Measurements from ENCODE around the gene BRSK1.
"Not testable (repeated sequence)": the region's sequence is repeated elsewhere in the genome, so short reads cannot be mapped to it uniquely, and the experiment has no call there.

BRSK1 gene

DNA sequence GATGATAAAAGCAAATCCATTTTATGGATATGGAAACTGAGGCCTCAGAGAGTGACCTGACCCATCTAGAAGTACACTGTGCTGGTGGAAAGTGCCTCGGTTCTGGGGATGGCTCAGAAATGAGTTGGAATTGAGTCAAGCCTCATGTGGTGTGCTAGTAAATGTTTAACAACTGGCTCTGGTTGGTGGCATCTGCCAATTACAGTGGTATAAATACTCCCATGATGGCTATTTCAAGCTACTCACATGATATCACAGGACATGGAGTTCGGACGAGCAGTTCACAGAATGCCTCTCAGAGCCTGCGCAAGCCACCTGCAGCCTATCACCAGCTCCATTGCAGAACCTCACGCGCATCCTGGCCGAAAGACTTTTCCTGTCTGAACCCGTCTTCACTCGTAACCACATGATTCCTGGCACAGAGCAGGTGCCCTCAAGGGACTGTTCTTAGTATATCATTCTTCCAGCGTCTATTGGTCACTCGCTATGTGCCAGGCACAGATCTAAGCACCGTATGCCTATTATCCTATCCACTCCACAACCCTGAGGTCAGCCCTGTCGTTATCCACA lies 32.2 kb downstream of the BRSK1 start:
- Mint-ChIP-seq H3K9me3 (no peaks in the 10 kb centered on the region), H3K4me3 (no peak overlapping the region), H3K27me3 (no peaks in the 10 kb centered on the region), H3K27ac (no peak overlapping the region), H3K36me3 (ENCODE audit: low read depth) (no peaks in the 10 kb centered on the region), H3K4me1 (ENCODE audit: low read depth) (no peaks in the 10 kb centered on the region)

DNA sequence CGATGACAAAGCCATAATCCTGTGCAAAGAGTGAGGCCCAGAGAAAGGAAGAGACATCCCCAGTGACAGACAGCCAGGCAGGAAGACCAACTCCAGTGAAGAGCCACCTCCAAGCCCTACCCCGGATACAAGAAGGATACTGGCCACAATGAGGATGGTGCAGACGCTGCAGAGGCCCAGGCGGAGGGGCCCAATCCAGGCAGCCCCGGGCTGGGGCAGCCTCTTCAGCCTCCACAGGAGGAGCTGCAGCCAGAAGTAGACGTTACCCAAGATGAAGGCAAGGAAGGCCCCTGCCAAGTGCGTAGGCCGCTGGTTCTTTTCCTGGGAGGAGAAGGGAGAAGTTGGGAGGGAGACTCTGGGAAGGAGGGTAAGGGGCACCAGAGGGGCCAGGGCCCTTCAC lies 32.8 kb downstream of the BRSK1 start:
- no peaks in the 10 kb centered on the region for H3K9me3 Mint-ChIP-seq
- H3K4me1 Mint-ChIP-seq (ENCODE audit: low read depth) = no peaks in the 10 kb centered on the region
- no peaks in the 10 kb centered on the region for H3K36me3 Mint-ChIP-seq (ENCODE audit: low read depth)

DNA sequence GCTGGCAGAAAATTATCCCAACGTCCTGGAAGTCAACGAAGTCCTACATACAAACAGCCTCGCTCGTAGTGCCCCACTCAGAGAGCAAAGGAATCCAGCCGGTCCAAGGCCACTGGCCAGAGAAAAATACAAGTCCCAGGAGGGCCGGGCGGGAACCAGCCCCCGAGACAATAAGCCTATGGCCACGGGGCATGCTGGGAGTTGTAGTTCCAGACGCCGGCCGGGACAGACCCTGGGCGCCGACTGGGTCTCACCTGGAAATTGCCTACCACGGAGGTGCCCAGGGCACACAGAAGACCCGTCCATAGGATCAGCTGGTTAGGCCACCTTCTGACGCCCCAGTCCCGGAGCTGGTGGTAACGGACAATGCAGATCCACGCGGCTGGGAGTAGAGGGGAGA lies 36.0 kb downstream of the BRSK1 start:
- Mint-ChIP-seq H3K36me3 (ENCODE audit: low read depth) (no peaks in the 10 kb centered on the region), H3K4me1 (ENCODE audit: low read depth) (no peaks in the 10 kb centered on the region), H3K4me3 (no peak overlapping the region), H3K9me3 (no peaks in the 10 kb centered on the region), H3K27me3 (peaks cover 4% of the 10 kb centered on the region), H3K27ac (no peak overlapping the region)

More for the DNA sequence above, 32.8 kb downstream of the BRSK1 start:
- no peaks in the 10 kb centered on the region for H3K27me3 Mint-ChIP-seq
- no peak overlapping the region for H3K4me3 Mint-ChIP-seq
- no peak overlapping the region for H3K27ac Mint-ChIP-seq

DNA sequence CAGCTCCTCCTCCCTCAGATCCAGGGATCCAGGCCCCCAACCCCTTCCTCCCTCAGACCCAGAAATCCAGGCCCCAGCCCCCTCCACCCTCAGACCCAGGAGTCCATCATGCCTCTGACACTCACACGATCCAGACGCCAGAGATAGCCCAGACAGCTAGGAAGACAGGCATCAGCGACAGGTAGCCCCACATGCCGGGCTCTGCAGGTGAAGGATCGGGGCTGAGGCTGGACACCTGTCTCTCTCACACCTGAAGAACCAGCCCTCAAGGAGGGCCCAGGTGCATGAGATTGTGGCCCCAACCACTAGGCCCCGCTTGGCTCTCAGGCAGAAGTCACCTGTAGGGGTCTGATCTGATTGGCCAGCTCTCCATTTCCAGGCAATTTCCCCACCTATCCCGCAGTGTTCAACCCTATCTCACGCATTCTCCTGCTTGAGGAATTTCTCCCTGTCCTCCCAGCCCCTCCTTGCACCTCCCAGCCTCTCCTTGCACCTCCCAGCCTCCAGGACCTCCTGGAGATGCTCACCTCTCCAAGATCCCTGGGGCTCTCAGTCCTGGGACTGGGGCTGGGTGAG lies 37.1 kb downstream of the BRSK1 start:
- Mint-ChIP-seq H3K27me3 (peaks cover 4% of the 10 kb centered on the region), H3K27ac (no peak overlapping the region), H3K9me3 (no peaks in the 10 kb centered on the region), H3K4me1 (ENCODE audit: low read depth) (no peaks in the 10 kb centered on the region), H3K36me3 (ENCODE audit: low read depth) (no peaks in the 10 kb centered on the region), H3K4me3 (no peak overlapping the region)

DNA sequence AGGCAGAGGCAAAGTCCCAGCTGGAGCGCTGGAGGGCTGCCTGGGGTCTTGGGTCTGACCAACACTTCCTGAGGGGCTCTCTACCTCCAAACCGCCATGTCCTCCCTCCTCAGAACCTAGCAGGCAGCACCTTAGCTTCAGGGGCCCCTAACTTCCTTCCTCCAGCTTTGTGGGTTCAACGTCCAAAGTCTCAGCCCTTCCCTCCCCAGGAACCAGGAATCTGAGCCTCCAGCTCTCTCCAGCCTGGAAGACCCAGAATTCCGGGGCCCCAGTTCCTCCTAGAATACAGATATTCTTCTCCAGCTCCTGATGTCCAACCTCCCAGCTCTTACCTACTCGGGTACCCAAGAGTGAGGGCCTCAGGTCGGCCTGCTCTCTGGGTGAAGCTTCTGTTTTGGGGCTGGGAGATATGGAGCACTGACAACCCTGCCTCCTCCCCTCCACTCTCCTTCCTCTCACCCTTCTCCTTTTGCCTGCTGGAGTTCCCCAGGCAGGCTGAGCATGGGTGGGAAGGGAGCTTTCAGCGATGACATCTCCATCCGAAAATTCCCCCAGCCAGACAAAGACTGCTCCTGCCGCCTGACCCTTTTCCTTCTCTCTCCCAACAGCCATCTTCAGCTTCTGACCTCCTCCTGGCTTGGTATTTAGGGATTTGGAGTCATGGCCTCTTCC lies 37.8 kb downstream of the BRSK1 start:
- H3K4me1 Mint-ChIP-seq (ENCODE audit: low read depth) = no peaks in the 10 kb centered on the region
- H3K27me3 Mint-ChIP-seq = peaks cover 4% of the 10 kb centered on the region
- no peaks in the 10 kb centered on the region for H3K9me3 Mint-ChIP-seq
- no peaks in the 10 kb centered on the region for H3K36me3 Mint-ChIP-seq (ENCODE audit: low read depth)
- H3K27ac Mint-ChIP-seq = no peak overlapping the region
- no peak overlapping the region for H3K4me3 Mint-ChIP-seq

DNA sequence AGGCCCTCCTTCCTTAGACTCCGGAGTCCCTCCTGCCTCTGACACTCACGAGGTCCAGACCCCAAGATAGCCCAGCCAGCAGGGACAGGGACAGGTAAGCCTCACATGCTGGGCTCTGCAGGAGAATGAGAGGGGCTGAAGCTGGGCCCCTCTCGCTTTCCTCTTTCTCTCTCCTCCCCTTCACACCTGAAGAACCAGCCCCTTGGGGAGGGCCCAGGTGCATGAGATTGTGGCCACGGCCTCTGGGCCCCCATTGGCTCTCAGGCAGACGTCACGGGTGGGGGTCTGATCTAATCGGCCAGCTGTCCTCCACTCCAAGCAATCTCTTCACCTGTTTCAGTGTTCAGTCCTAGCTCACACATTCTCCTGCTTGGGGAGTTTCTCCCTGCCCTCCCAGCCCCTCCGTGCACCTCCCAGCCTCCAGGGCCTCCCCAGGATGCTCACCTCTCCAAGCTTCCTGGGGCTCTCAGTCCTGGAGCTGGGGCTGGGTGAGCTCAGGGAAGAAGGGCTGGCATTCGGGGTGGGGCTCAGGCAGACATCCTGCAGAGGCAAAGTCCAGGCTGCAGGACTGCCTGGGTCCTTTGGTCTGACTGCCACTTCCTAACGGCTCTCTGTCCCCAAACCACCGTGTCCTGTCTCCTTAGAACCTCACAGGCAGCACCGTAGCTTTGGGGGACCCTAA lies 38.5 kb downstream of the BRSK1 start:
- peaks cover 4% of the 10 kb centered on the region for H3K27me3 Mint-ChIP-seq
- no peak overlapping the region for H3K27ac Mint-ChIP-seq
- no peaks in the 10 kb centered on the region for H3K4me1 Mint-ChIP-seq (ENCODE audit: low read depth)
- no peaks in the 10 kb centered on the region for H3K36me3 Mint-ChIP-seq (ENCODE audit: low read depth)
- H3K9me3 Mint-ChIP-seq = no peaks in the 10 kb centered on the region
- H3K4me3 Mint-ChIP-seq = no peak overlapping the region

DNA sequence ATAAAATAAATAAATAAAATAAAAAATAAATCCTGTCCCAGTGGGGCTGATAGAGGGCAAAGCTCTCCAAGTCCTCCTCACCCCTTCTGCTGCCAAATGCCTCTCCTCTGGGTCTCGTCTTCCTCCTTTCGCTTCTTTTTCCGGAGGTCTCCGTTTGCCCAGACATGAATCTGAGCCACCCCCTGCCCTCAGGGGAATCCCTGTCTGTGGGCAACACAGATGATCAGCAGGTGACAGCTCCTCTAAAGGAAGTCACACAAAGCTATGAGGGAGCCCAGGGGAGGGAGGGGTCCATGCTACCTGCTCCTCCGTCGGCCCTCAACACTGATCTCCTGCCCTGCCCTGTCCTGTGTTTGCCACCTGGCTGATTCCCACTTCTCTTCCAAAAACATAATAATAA lies 40.9 kb downstream of the BRSK1 start:
- Mint-ChIP-seq H3K27me3 (peaks cover 4% of the 10 kb centered on the region), H3K9me3 (no peaks in the 10 kb centered on the region), H3K36me3 (ENCODE audit: low read depth) (no peaks in the 10 kb centered on the region), H3K4me3 (no peak overlapping the region), H3K4me1 (ENCODE audit: low read depth) (no peaks in the 10 kb centered on the region), H3K27ac (no peak overlapping the region)

DNA sequence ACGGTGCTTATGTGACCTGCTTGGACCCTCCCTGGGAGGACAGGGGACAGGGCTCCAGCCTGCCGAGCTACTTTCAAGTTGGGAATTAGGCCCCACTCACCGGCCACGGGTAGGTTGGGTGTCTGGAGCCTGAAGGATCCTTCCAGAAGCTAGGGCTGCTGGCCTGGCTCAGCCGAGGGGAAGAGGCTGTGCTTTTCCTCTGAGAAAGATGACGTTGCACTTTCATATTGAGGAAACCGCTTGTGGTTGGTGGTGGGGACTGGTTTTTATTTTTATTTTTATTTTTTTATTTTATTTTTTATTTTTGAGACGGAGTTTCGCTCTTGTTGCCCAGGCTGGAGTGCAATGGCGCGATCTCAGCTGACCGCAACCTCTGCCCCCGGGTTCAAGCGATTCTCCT lies 41.4 kb downstream of the BRSK1 start, which contains the start of gene TMEM150B:
Gene TMEM150B, minus strand, starts transcription at position 170 of the 400 bp plus-strand sequence. CDS start 4,305 bp downstream, outside the sequence.
- Mint-ChIP-seq H3K4me1 (ENCODE audit: low read depth) (no peaks in the 10 kb centered on the region), H3K9me3 (no peaks in the 10 kb centered on the region), H3K36me3 (ENCODE audit: low read depth) (no peaks in the 10 kb centered on the region), H3K27me3 (peaks cover 4% of the 10 kb centered on the region), H3K4me3 (no peak within 1 kb of the TSS), H3K27ac (no peak within 1 kb of the TSS)

DNA sequence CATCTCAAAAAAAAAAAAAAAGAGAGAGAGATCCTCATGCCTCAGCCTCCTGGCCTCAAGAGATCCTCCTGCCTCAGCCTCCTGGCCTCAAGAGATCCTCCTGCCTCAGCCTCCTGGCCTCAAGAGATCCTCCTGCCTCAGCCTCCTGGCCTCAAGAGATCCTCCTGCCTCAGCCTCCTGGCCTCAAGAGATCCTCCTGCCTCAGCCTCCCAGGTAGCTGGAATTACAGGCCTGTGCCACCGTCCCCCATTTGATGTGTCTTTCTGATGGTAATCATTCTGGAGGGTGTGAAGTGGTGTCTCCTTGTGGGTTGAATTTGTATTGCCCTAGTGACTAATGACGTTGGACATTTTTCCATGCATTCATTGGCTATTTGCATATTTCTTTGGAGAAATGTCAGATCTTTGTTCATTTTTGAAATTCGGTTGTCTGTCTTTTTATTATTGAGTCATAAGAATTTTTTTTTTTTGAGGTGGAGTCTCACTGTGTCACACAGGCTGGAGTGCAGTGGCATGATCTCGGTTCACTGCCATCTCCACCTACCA lies 45.0 kb downstream of the BRSK1 start:
- H3K27me3 Mint-ChIP-seq; H3K9me3 Mint-ChIP-seq; H3K36me3 Mint-ChIP-seq (ENCODE audit: low read depth); H3K27ac Mint-ChIP-seq; H3K4me3 Mint-ChIP-seq; H3K4me1 Mint-ChIP-seq (ENCODE audit: low read depth): not testable (repeated sequence)

DNA sequence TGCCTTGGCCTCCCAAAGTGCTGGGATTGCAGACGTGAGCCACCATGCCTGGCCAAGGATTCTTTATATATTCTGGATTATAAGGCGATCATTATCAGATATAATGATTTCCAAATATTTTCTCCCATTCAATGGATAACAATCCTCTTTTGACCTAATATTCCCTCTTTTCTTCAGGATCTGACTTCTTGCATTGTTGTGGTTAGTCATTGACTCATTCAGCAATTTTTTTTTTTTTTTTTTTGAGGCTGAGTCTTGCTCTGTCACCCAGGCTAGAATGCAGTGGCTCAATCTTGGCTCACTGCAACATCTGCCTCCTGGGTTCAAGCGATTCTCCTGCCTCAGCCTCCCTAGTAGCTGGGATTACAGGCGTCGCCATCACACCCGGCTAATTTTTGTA lies 46.0 kb downstream of the BRSK1 start:
- H3K9me3 Mint-ChIP-seq; H3K27me3 Mint-ChIP-seq; H3K36me3 Mint-ChIP-seq (ENCODE audit: low read depth); H3K4me1 Mint-ChIP-seq (ENCODE audit: low read depth); H3K27ac Mint-ChIP-seq; H3K4me3 Mint-ChIP-seq: not testable (repeated sequence)

DNA sequence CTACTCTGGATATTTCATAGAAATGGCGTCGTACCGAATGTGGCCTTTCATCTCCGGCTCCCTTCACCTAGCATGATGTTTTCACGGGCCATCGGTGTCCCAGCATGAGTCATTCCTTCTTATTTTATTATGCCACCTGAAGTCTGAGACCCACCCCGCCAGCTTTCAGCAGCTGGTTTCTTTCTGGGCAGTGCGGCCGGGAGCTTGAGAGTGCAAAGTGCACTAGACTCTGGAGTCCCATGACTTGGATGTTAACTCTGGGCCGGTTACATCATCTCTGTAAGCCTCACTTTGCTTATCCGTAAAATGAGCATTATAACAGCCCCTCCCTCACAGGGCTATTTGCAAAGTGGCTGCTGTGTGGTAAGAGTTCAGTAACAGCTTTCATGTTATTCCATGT lies 50.1 kb downstream of the BRSK1 start:
- no peaks in the 10 kb centered on the region for H3K9me3 Mint-ChIP-seq
- H3K4me1 Mint-ChIP-seq (ENCODE audit: low read depth) = peaks cover 8% of the 10 kb centered on the region
- no peak overlapping the region for H3K4me3 Mint-ChIP-seq
- no peak overlapping the region for H3K27ac Mint-ChIP-seq
- H3K36me3 Mint-ChIP-seq (ENCODE audit: low read depth) = no peaks in the 10 kb centered on the region
- peaks cover 6% of the 10 kb centered on the region for H3K27me3 Mint-ChIP-seq

DNA sequence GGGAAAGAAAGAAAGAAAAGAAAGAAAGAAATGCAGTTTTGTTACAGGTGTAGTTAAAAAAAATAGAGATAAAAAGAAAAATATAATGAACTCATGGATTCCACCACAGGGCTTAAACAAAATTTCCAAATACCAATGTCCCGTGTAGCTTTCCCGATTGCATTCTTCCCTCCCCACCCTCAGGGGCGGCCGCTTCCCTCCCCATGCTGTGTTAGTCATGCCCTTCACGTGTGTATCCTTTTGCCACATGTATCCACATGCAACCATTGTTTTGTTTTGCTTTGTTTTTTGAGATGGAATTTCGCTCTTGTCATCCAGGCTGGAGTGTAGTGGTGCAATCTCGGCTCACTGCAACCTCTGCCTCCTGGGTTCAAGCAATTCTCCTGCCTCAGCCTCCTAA lies 52.3 kb downstream of the BRSK1 start:
- peaks cover 15% of the 10 kb centered on the region for H3K4me1 Mint-ChIP-seq (ENCODE audit: low read depth)
- H3K36me3 Mint-ChIP-seq (ENCODE audit: low read depth) = no peaks in the 10 kb centered on the region
- no peak overlapping the region for H3K4me3 Mint-ChIP-seq
- no peak overlapping the region for H3K27ac Mint-ChIP-seq
- H3K9me3 Mint-ChIP-seq = no peaks in the 10 kb centered on the region
- peaks cover 6% of the 10 kb centered on the region for H3K27me3 Mint-ChIP-seq

DNA sequence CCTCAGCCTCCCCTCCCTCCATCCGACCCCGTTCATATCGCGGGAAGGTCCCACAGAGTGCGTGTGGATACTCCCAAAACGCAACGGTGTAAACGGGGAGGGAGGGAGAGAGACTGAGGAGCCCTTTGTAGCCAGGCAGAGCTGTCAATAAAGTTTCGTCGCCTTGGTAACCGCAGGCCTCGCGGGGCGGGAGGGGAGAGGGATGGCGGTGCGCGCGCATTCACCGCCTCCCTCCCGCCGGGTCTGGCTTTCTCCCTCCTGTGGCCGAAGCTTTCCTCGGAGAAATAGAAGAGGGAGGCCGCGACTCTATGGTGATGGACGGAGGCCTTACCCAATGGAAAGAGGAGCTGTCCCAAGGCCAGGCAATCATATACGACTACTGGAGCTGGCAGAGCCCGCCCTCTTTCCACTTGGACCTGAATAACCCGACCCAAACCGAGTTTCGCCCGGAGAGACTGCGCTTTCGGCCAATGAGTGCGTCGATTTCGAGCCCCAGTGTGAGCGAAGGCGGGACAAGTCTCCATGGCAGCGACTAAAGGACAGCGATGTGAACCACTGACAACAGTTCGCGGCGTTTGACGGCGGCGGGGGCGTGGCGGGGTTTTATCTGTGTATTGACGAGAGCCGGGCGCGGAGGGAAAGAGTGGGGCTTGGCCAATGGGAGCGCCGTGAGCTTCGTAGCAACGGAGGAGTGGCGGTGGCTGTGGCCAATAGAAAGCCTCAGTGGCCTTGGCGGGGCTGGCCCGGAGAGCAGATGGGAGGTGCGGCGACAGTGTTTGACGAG lies 55.5 kb downstream of the BRSK1 start, which contains the start of gene KMT5C:
Gene KMT5C, plus strand, starts transcription at position 772 of the 784 bp plus-strand sequence. CDS start 2,061 bp downstream, outside the sequence.
- peaks cover 7% of the 10 kb centered on the region for H3K36me3 Mint-ChIP-seq (ENCODE audit: low read depth)
- H3K4me1 Mint-ChIP-seq (ENCODE audit: low read depth) = peaks cover 21% of the 10 kb centered on the region
- no peaks in the 10 kb centered on the region for H3K9me3 Mint-ChIP-seq
- no peaks in the 10 kb centered on the region for H3K27me3 Mint-ChIP-seq
- H3K4me3 Mint-ChIP-seq = peak within 1 kb of the TSS; percentile 87
- H3K27ac Mint-ChIP-seq = peak within 1 kb of the TSS; percentile 94

DNA sequence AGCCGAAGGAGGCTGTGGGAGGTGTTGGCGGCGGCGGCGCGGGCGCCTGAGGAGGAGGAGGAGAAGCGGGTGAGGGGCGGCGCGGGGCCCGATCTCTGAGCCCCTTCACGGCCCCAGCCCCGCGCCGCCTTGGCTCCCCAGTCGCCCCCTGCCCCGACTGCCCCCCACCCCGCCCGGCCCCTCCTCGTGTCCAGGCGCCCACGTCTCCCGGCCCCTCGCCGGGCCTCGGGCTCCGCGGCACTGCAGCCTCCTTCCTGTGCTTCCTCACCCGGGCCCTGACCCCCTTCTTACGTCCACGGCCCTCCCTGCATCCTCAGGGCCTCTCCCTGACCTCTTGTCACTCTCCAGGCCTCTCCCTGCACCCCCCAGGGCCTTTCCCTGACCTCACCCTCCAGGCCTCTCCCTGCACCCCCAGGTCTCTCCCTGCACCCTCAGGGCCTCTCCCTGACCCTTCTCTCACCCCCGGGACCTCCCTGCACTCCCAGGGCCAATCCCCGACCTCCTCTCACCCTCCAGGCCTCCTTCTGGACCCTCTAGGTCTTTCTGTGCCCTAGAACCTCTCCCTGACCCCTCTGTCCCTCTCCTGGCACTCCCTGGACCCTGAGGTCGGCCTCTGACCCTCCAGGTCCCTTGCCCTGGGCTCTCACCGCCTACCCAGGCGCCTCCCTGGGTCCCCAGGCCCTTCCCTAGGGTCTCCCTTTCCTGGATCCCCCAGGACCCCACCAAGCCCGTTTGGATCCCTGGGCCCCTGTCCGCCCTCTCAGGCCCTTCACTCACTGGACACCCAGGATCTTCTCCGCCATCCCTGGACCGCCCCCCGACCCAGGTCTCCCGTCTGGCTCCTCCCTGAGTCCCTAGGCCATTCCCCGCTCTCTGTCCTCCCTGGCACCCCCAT lies 56.3 kb downstream of the BRSK1 start:
- Mint-ChIP-seq H3K9me3 (no peaks in the 10 kb centered on the region), H3K27ac (peak overlapping the region; percentile 94), H3K4me1 (ENCODE audit: low read depth) (peaks cover 21% of the 10 kb centered on the region), H3K36me3 (ENCODE audit: low read depth) (peaks cover 11% of the 10 kb centered on the region), H3K4me3 (peak overlapping the region; percentile 87), H3K27me3 (no peaks in the 10 kb centered on the region)
